ENCODE measurements around the gene GAK. TPM values are rescaled to one million over a fixed set of nuclear protein-coding genes. Genes with fewer than 3 reads are reported as not detected.

Gene GAK
- total and polyA plus RNA-seq, 5 donors from 2014 or later: 37.5 to 254 (median 40.0) TPM

DNA sequence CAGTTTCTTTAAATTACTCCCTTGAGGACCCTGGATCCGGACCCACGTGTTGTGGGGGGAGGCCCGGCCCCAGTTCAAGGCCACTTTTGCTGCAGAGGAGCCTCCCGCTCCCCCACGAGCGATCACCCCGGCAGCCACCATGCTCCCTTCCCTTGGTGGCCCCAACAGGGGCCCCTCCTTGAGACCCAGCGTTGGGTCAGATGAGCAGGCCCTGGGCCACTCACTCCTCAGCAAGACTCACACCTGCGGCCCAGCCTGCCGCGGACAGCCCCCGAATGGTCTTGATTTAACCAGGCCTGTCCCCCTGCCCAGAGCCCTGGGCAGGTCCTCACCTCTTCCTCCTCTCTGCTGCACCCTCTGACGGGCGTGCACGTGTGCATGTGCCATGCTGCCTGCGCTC is 110.5 kb downstream of the GAK start:
- H3K27ac Mint-ChIP-seq: no peak overlapping the region
- no peak for ATAC-seq (ENCODE audit: low read depth in 2 of 2)
- no peaks in the 10 kb centered on the region for H3K36me3 Mint-ChIP-seq
- Histone ChIP-seq H3K36me3 (ENCODE audit: control insufficient read depth, insufficient read depth, low read length) (no peaks in the 10 kb centered on the region), H3K27ac (ENCODE audit: insufficient read depth, low read length, poor library complexity, severe bottlenecking) (no peak overlapping the region), H3K9me3 (ENCODE audit: control insufficient read depth in 2 of 2, low read length in 2 of 2) (no peaks in the 10 kb centered on the region), H3K4me1 (ENCODE audit: control insufficient read depth, insufficient read depth, low read length, poor library complexity, severe bottlenecking) (peaks cover 15% of the 10 kb centered on the region), H3K27me3 (ENCODE audit: control insufficient read depth, insufficient read depth, low read length) (no peaks in the 10 kb centered on the region), H3K4me3 (ENCODE audit: low read depth, low read length) (no peak overlapping the region)
- peaks cover 20% of the 10 kb centered on the region for H3K27me3 Mint-ChIP-seq
- DNase-seq: no peak
- peaks cover 0 to 4% (median 0%) of the 10 kb centered on the region in 4 donors for H3K4me1 Mint-ChIP-seq
- peaks cover 0 to 2% (median 0%) of the 10 kb centered on the region in 7 donors for H3K9me3 Mint-ChIP-seq
- H3K4me3 Mint-ChIP-seq: no peak overlapping the region

DNA sequence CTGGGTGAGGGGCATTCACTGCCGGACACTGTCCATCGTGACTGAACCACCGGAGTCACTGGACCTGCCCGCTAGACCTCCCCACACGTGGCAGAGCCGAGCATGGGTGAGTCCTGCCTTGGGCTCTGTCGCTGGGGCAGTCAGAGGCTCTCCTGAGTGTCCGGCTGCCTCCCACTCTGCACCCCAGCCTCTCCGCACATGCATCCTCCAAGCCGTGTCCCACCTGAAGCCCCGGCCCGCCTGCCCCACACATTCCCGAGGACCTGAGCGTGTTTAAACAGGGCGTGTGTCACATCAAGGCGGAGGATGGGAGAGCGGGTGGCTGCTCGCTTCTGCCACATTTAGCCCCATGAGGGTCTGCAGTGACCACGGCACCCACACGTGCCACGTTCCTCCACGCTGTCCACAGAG is 110.9 kb downstream of the GAK start:
- Mint-ChIP-seq H3K27me3 (peaks cover 20% of the 10 kb centered on the region), H3K9me3 (peaks cover 0 to 2% (median 0%) of the 10 kb centered on the region in 7 donors), H3K4me1 (peaks cover 0 to 4% (median 0%) of the 10 kb centered on the region in 4 donors), H3K36me3 (no peaks in the 10 kb centered on the region), H3K27ac (no peak overlapping the region), H3K4me3 (no peak overlapping the region)
- H3K27me3 ChIP-seq (ENCODE audit: control insufficient read depth, insufficient read depth, low read length): no peaks in the 10 kb centered on the region
- H3K9me3 ChIP-seq (ENCODE audit: control insufficient read depth in 2 of 2, low read length in 2 of 2): no peaks in the 10 kb centered on the region
- peaks cover 14% of the 10 kb centered on the region for H3K4me1 ChIP-seq (ENCODE audit: control insufficient read depth, insufficient read depth, low read length, poor library complexity, severe bottlenecking)
- no peaks in the 10 kb centered on the region for H3K36me3 ChIP-seq (ENCODE audit: control insufficient read depth, insufficient read depth, low read length)
- ATAC-seq (ENCODE audit: low read depth in 2 of 2) (no peak), DNase-seq (no peak)
- H3K27ac ChIP-seq (ENCODE audit: insufficient read depth, low read length, poor library complexity, severe bottlenecking): no peak overlapping the region
- H3K4me3 ChIP-seq (ENCODE audit: low read depth, low read length): no peak overlapping the region

DNA sequence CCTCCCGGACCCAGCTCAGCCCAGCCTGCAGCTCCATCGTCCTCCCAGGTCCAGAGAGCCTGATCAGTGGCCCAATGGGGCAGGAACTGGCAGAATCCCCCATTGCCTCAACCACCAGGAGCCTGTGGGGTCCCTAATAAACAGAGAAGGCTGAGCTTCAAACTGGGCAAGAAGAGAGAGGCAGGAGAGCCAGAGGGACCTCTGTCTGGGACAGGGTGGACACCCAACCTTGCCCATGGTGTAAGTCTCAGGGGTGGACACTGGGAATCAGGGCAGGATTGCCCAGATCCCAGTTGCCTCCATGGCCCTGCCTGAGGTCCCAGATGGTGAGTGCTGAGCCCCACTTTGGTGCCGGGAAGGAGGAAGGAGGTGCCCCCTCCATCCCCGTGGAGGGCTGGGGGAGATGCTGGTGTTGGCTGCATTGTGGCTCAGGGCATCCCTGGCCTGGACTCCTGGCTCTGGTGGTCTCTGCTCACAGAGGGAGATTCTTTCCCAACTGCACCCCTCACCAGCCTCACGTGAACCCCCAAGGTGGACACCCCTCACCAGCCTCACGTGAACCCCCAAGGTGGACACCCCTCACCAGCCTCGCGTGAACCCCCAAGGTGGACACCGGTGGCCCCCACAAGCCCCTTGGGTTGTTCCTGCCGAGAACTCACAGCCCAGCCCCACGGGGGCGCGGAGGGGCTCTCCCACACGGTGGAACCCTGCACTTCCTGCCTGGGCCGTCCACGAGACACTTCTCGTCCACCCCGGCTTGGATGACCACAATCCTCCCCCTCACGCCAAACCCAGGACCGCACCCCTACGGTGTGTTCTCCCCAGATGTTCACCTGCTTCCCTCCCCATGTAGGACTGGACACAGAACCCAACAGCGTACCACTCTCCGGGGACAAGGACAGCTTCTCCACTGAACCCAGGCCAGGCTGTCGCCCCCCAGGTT is 111.6 kb downstream of the GAK start:
- Histone ChIP-seq H3K27me3 (ENCODE audit: control insufficient read depth, insufficient read depth, low read length) (peaks cover 4% of the 10 kb centered on the region), H3K4me3 (ENCODE audit: low read depth, low read length) (no peak overlapping the region), H3K9me3 (ENCODE audit: control insufficient read depth in 2 of 2, low read length in 2 of 2) (no peaks in the 10 kb centered on the region), H3K36me3 (ENCODE audit: control insufficient read depth, insufficient read depth, low read length) (no peaks in the 10 kb centered on the region), H3K27ac (ENCODE audit: insufficient read depth, low read length, poor library complexity, severe bottlenecking) (no peak overlapping the region), H3K4me1 (ENCODE audit: control insufficient read depth, insufficient read depth, low read length, poor library complexity, severe bottlenecking) (peaks cover 10% of the 10 kb centered on the region)
- peaks cover 0 to 4% (median 0%) of the 10 kb centered on the region in 4 donors for H3K4me1 Mint-ChIP-seq
- H3K27me3 Mint-ChIP-seq: peaks cover 25% of the 10 kb centered on the region
- H3K27ac Mint-ChIP-seq: no peak overlapping the region
- peaks cover 0 to 2% (median 0%) of the 10 kb centered on the region in 7 donors for H3K9me3 Mint-ChIP-seq
- no peak overlapping the region for H3K4me3 Mint-ChIP-seq
- no peak for DNase-seq
- no peaks in the 10 kb centered on the region for H3K36me3 Mint-ChIP-seq
- no peak for ATAC-seq (ENCODE audit: low read depth in 2 of 2)

DNA sequence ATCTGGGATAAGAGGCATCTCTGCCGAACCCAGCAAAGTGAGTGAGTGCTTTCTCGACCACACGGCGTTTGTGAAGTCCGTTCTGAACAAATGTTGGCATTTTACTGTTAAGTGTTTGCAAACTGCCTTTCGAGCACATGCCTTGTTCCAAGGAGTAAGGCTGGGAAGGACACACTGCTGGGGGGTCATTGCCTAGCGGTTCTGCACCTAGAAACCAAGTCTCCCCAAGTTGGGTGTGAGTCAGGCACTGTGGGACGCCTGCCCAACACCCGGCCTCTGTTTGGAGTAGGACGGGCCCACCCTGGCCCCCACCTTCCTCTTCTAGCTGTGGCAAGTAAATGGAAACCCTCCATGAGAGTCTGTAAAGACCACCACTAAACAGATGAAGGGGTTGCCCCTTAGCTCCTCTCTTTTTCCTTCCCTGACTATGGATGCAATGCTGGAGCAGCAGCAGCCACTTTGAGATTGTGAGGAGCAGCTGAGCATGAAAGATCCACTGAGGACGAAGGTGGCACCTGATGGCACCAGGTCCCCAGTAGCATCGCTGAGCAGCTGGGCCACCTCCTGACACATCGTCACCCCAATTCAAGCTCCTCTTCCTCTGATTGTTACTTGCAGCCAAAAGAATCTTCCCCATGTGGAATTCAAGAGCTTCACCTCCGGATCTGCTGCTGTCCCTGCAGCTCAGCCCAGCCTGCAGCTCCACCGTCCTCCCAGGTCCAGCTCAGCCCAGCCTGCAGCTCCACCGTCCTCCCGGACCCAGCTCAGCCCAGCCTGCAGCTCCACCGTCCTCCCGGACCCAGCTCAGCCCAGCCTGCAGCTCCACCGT is 112.5 kb downstream of the GAK start:
- DNase-seq: no peak
- Histone ChIP-seq H3K4me3 (ENCODE audit: low read depth, low read length) (no peak overlapping the region), H3K36me3 (ENCODE audit: control insufficient read depth, insufficient read depth, low read length) (no peaks in the 10 kb centered on the region), H3K27ac (ENCODE audit: insufficient read depth, low read length, poor library complexity, severe bottlenecking) (no peak overlapping the region), H3K9me3 (ENCODE audit: control insufficient read depth in 2 of 2, low read length in 2 of 2) (no peaks in the 10 kb centered on the region), H3K27me3 (ENCODE audit: control insufficient read depth, insufficient read depth, low read length) (peaks cover 4% of the 10 kb centered on the region), H3K4me1 (ENCODE audit: control insufficient read depth, insufficient read depth, low read length, poor library complexity, severe bottlenecking) (peaks cover 1% of the 10 kb centered on the region)
- H3K27me3 Mint-ChIP-seq: peaks cover 25% of the 10 kb centered on the region
- peaks cover 0 to 2% (median 0%) of the 10 kb centered on the region in 7 donors for H3K9me3 Mint-ChIP-seq
- no peak overlapping the region for H3K27ac Mint-ChIP-seq
- H3K36me3 Mint-ChIP-seq: no peaks in the 10 kb centered on the region
- H3K4me1 Mint-ChIP-seq: peaks cover 0 to 4% (median 0%) of the 10 kb centered on the region in 4 donors
- H3K4me3 Mint-ChIP-seq: no peak overlapping the region
- no peak for ATAC-seq (ENCODE audit: low read depth in 2 of 2)

DNA sequence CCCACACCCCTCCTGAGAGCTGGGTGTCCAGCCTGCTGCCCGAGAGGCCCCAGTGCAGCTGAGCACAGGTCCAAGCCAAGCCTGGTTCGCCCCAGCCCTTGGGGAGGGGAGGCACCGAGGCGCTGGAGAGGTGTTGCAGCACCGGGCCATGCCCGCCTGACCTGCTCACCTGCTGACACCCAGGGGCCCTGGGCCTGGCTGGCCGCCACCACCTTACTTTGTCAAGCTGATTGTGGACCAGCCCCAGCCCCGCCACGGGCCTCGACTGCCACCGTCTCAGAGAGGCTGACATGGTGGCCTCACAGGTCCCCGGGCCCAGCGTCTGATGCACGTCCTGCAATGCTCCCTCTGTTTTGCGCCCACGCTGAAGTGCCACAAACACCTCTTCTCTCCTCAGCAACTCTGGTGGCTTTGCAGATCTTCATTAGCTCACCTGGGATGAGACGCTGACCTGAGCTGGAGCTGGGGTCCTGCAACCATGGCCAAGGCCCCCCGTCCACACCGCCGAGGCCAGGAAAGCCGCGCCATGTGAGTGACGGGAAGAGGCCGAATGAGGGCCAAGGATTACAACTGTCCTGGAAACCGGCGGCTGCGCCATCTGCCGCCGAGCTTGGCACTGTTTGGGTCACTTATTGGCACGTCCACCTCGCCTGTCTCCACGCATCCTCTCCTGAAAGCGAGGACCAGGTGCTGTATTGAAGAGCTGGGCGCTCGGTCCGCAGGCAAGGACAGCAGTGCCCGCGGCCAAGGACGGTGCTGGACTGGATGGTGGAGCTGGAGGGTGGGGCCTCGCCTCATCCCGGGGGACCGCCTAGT is 113.8 kb downstream of the GAK start:
- Histone ChIP-seq H3K4me3 (ENCODE audit: low read depth, low read length) (no peak overlapping the region), H3K36me3 (ENCODE audit: control insufficient read depth, insufficient read depth, low read length) (no peaks in the 10 kb centered on the region), H3K4me1 (ENCODE audit: control insufficient read depth, insufficient read depth, low read length, poor library complexity, severe bottlenecking) (no peaks in the 10 kb centered on the region), H3K9me3 (ENCODE audit: control insufficient read depth in 2 of 2, low read length in 2 of 2) (no peaks in the 10 kb centered on the region), H3K27me3 (ENCODE audit: control insufficient read depth, insufficient read depth, low read length) (peaks cover 4% of the 10 kb centered on the region), H3K27ac (ENCODE audit: insufficient read depth, low read length, poor library complexity, severe bottlenecking) (no peak overlapping the region)
- Mint-ChIP-seq H3K4me3 (no peak overlapping the region), H3K36me3 (no peaks in the 10 kb centered on the region), H3K27me3 (peaks cover 30% of the 10 kb centered on the region), H3K27ac (peak overlapping the region in 1 of 3 donors; percentile 56), H3K9me3 (peaks cover 0 to 2% (median 0%) of the 10 kb centered on the region in 7 donors), H3K4me1 (peaks cover 0 to 4% (median 0%) of the 10 kb centered on the region in 4 donors)
- no peak for ATAC-seq (ENCODE audit: low read depth in 2 of 2)
- no peak for DNase-seq

DNA sequence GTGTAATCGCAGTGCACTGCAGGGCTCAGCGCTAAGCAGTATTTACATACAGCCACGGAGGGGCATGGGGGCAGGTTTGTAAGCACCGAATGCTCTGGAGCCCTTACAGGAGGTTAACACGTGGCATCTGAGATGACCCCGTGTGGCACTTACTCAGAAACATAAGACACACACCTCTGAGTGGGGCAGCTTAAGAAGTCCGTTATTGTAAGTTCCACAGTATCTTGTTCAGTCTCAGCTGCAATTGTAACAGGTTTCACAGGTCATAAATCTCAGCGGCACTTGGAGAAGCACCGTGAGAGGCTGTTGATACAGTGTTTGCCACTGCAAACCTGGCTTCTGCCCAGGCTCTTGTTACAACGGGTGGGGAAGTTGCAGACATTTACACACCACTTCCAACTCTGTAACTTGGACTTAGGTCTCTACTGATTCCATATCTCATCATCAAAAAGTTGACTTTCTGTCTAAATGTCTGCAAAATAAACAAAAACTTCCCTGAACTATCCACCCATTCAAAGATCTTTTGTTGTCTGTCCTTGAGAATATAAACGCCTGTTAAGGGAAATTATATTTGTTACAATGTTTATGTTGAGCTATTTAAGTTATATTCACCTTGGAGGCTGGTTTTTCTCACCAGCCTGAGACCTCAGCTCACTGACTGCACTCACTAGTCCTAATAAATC is 116.5 kb downstream of the GAK start:
- Mint-ChIP-seq H3K9me3 (no peaks in the 10 kb centered on the region), H3K27ac (no peak overlapping the region), H3K4me3 (no peak overlapping the region), H3K27me3 (peaks cover 35% of the 10 kb centered on the region), H3K36me3 (no peaks in the 10 kb centered on the region), H3K4me1 (no peaks in the 10 kb centered on the region)
- no peak overlapping the region for H3K4me3 ChIP-seq (ENCODE audit: low read depth, low read length)
- no peaks in the 10 kb centered on the region for H3K4me1 ChIP-seq (ENCODE audit: control insufficient read depth, insufficient read depth, low read length, poor library complexity, severe bottlenecking)
- H3K9me3 ChIP-seq (ENCODE audit: control insufficient read depth in 2 of 2, low read length in 2 of 2): no peaks in the 10 kb centered on the region
- no peaks in the 10 kb centered on the region for H3K36me3 ChIP-seq (ENCODE audit: control insufficient read depth, insufficient read depth, low read length)
- ATAC-seq (ENCODE audit: low read depth in 2 of 2): no peak
- H3K27ac ChIP-seq (ENCODE audit: insufficient read depth, low read length, poor library complexity, severe bottlenecking): no peak overlapping the region
- peaks cover 4% of the 10 kb centered on the region for H3K27me3 ChIP-seq (ENCODE audit: control insufficient read depth, insufficient read depth, low read length)
- DNase-seq: no peak
